ENCODE measurements around the gene MCEE.
"Not testable (repeated sequence)": the region's sequence is repeated elsewhere in the genome, so short reads cannot be mapped to it uniquely, and the experiment has no call there.

MCEE gene

DNA sequence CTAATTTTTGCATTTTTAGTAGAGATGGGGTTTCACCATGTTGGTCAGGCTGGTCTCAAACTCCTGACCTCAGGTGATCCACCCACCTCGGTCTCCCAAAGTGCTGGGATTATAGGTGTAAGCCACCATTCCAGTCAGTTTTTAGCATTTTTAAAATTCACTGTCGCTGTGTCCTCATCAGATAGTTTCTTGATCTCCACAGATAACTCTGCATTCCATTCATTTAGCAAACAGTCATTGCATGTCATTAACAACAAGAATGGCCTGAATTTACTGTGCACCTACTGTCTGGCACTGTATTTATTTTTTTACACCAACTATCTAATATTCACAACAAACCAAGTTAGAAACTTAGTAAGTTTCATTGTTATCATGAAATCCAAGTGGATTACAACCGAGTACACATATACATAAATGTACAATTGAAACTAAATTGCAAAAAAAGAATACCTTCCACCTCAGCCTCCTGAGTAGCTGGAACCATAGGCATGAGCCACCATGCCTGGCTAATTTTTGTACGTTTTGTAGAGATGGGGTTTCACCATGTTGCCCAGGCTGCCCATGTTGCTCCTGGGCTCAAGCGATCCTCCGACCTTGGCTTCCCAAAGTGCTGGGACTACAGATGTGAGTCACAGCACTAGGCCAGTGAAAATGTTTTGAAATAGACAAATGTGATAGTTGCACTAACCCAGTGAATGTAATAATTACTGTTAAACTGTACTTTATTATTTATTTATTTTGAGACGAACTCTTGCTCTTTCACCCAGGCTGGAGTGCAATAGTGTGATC, 4.3 kb downstream of the MCEE start:
- no peak for DNase-seq

DNA sequence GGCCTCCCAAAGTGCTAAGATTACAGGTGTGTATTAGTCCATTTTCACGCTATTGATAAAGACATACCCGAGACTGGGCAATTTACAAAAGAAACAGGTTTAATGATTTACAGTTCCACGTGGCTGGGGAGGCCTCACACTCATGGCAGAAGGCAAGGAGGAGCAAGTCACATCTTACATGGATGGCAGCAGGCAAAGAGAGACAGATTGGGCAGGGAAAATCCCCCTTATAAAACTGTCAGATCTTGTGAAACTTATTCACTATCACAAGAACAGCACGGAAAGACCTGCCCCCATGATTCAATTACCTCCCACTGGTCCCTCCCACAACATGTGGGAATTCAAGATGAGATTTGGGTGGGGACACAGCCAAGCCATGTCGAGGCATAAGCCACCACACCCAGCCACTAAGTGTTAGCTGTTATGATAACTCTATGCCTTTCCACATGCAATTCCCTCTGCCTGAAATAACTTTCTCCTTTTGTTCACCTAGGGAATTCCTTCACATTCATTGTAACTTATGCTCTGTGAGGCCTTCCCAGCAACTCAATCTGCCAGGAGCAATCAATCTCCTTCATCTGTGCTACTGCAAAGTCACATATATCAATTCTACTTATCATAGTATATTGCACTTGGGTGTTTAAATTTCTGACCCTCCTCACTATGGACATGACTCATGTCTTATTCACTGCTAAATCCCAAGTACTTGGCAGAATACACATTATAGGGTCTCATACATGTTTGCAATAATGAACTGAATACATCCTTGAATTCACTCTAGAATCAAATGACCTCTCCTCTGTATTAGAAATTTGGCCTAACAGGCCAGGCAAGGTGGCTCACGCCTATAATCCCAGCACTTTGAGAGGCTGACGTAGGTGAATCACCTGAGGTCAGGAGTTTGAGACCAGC, 7.4 kb downstream of the MCEE start:
- DNase-seq, result no peak

DNA sequence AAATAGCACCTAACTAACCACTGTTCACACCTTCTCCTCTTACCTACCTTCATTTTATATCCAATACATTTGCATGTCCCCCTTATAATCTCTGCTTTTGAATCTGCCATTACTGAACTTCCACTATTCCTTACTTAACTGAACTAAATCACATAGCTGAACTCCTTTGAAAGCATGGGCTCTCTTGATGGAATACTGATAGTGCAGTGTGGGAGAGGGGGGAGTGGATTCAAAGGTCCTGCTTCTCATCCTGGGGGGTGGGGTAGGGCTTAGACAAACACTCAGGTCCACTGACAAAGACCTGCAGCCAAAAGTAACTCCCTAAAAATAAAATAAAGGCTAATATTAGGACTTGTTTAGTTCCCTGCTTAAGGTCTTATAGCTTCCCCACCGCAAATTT, 8.6 kb downstream of the MCEE start:
- DNase-seq, result no peak

DNA sequence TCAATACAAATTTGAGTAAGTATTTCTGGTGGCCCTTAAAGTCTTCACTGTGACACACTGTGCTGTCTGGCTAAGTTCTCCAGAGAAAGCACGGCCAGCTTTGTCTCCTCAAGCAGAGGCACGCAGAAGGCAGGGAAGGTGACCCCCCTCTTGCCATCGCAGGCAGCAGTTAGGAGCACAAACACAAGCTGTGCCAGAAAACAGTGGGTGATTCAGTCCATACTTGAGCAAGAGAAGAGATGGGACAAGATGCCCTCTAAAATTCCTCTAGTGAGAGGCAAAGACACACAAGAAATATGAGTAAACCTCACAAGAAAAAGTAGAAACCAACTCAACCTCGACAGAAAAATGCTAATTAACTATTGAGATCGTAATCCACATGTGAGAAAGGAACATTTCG, 9.8 kb downstream of the MCEE start:
- DNase-seq, result no peak

DNA sequence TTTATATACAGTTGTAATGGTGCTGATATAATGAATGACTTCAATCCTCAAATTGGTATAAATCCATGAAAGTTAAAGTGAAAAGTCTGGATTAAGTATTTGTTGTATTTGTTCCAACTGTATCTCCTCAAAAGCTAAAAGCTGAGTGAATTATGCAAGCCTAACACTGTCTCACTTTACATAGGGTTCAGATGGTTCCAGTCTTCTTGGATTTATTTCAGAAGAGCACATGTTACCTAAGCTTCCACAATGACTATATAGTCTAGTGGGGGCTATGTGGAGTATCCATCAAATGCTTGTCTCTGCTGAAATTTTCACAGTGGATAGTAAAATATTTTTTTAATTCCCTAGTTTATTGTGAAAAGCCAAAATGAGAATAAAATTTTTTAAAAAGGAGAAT, 13.0 kb downstream of the MCEE start:
- DNase-seq, result no peak

DNA sequence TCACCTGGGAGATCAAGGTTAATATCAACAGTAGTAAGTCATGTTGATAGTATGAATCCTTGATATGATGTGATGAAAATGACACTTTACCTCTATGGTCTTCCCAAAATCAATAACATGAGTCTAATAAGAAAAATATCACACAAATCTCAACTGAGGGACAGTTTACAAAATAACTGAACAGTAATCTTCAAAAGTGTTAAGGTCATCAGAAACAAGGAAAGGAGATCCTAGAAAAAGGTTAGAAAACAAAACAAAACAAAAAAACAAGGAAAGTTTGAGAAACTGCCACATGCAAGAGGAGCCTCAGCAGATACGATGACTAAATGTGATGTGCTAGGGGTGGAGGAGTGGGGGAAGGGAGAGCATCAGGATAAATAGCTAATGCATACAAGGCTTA, 16.2 kb downstream of the MCEE start:
- no peak for DNase-seq

DNA sequence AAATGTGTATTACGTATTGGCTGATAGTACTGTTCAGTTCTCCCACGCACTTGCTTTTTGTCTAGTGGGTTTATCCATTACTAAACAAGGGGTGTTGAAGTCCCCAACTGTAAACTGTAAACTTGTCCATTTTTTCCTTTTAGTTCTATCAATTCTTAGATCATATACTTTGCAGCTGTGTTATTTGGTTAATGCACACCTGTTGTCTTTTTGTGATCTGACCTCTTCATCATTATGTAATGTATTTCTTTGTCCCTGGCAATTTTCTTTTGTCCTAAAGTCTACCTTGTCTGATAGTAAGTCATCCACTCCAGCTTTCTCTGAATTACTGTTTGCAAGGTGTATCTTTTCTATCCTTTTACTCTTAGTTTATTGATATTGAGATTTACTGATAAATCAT, 21.9 kb downstream of the MCEE start:
- no peak for DNase-seq

DNA sequence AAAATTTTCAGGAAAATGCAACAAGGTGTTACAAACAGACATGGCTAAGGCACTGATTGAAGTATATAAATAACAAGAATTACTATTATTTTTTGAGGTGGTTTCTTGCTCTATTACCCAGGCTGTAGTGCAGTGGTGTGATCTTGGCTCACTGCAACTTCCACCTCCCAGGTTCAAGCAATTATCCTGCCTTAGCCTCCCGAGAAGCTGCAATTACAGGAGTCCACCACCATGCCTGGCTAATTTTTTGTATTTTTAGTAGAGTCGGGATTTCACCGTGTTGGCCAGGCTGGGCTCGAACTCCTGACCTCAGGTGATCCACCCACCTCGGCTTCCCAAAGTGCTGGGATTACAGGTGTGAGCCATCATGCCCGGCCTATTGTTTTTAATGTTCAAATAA, 23.6 kb downstream of the MCEE start:
- not testable (repeated sequence) for DNase-seq

DNA sequence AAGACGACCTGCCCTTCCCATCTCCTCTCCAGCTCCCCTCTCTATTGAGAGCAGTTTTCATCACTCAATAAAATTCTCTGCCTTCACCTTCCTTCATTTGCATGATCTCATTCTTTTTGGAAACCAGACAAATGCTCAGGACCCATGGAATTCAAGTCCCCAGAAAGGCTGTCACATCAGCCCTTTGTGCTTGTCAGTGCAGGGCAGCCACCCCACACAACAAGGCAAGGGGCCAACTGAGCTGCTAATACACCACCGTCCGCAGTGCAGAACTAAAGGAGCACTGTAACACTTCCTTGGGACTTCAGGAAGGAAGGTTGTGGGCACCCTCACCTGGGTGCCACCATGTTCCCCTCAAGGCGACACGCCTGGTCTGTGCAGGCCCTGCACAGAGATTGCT, 26.2 kb downstream of the MCEE start:
- DNase-seq, result no peak

DNA sequence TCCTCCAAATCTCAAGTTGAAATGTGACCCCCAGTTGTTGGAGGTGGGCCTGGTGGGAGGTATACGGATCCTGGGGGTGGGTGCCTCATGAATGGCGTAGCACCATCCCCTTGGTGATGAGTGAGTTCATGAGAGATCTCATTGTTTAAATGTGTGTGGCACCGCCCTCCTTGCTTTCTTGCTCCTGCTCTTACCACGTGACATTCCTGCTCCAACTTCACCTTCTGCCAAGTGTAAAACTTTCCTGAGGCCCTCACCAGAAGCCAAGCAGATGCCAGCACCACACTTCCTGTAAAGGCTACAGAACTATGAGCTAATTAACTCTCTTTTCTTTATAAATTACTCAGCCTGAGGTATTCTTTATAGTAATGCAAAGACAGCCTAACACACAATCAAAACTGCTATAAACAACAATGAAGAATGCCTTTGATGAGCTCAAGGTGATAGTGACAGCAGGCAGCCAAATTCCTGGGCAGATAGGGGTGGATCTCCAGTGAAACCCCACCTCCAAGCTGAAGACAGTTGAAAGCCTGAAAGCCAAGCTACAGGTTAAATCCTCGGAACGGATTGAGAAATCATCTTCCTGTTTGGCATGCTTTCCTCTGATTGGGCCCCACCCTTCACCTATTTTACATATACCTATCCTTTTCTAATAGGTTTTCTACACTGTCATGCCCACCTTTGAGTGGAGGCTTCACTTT, 26.9 kb downstream of the MCEE start:
- DNase-seq, result no peak

DNA sequence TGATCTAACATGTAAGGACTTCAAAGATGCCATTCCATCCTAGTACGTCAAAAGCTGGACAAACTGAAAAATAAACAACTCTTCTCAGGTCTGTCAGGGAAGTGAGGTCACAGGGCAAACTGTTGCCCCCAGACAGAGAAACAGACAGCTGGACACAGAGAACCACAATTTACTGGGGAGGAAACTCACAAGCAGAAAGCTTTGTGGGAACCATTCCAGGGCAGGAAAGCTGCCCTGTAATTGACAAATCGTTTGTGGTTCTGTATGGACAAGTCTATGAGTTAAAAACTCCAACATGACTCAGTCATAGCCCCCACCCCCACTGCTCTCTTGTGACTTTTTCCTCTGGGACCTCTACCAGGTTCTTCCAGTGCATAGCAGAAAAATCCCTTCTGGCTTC, 28.4 kb downstream of the MCEE start:
- no peak for DNase-seq

DNA sequence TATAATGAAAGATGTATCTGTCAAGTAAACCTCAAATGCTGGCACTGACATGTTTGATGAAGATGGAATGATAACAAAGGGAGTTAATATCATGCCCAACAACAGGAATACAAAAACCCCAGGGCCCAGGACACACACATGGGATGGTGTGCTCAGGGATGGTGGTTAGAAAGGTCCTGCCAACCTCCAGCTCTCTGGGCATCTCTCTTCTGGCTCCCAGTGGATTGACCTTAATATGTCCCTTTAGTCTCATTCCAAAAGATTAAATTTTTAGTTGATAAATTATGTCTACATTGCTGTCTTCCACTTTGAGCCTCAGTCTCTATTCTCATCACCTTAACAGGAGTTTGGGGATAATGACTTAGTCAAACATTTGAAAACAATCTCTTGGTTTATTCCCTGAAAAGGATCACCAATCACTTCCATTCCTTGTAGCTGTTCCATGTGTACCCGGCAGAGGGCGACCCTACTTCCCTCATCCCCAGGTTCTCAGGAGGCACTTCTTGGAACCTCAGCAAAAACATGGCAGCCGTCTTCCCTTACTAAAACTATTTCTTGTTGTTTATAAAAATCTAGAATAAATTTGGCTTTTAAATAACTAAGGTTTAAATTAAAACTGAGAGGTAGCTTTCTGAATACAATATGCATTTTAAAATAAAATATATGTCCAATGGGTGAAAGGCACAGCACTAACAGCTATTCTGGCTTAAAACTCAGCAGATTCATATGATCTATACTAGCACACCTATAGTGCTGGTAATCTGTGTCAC, 29.6 kb downstream of the MCEE start:
- peak; percentile 60 for DNase-seq

DNA sequence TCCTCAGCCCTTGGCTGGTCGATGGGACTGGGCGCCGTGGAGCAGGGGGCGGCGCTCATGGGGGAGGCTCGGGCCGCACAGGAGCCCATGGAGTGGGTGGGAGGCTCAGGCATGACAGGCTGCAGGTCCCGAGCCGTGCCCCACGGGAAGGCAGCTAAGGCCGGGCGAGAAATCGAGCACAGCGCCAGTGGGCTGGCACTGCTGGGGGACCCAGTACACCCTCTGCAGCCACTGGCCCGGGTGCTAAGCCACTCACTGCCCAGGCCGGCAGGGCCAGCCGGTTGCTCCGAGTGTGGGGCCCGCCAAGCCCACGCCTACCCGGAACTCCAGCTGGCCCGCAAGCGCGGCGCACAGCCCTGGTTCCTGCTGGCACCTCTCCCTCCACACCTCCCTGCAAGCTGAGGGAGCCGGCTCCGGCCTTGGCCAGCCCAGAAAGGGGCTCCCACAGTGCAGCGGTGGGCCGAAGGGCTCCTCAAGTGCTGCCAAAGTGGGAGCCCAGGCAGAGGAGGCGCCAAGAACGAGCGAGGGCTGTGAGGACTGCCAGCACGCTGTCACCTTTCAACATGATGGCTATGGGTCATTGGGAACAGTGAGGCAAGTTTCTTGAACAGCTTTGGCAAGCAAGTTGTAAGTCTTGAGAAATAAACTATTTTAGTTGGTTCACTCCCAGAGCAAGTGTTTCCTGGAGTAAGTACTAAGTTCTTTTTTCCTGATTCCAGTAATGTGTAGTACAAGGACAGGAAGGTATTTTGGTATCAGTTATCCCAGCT, 37.4 kb downstream of the MCEE start:
- DNase-seq, result not testable (repeated sequence)

DNA sequence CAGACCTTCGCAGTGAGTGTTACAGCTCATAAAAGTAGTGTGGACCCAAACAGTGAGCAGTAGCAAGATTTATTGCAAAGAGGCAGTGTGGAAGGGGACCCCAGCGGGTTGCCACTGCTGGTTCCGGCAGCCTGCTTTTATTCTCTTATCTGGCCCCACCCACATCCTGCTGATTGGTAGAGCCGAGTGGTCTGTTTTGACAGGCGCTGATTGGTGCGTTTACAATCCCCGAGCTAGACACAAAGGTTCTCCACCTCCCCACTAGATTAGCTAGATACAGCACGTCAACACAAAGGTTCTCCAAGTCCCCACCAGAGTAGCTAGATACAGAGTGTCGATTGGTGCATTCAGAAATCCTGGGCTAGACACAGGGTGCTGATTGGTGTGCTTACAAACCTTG, 38.2 kb downstream of the MCEE start:
- not testable (repeated sequence) for DNase-seq

DNA sequence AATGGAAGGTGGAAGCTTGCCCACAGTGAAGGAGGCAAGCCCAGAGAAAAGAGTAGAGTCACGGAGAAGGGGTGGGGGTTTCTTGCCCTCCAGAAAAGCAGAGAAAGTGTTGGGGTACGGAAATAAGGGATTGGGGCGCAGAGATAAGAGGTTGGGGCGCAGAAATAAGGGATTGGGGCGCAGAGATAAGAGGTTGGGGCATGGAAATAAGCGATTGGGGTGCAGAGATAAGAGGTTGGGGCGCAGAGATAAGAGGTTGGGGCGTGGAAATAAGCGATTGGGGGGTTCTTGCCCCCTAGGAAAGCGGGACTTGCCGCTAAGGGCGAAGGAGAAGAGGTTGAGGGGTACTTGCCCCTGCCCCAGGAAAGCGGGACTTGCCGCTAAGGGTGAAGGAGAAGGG, 40.6 kb downstream of the MCEE start:
- DNase-seq, result not testable (repeated sequence)

DNA sequence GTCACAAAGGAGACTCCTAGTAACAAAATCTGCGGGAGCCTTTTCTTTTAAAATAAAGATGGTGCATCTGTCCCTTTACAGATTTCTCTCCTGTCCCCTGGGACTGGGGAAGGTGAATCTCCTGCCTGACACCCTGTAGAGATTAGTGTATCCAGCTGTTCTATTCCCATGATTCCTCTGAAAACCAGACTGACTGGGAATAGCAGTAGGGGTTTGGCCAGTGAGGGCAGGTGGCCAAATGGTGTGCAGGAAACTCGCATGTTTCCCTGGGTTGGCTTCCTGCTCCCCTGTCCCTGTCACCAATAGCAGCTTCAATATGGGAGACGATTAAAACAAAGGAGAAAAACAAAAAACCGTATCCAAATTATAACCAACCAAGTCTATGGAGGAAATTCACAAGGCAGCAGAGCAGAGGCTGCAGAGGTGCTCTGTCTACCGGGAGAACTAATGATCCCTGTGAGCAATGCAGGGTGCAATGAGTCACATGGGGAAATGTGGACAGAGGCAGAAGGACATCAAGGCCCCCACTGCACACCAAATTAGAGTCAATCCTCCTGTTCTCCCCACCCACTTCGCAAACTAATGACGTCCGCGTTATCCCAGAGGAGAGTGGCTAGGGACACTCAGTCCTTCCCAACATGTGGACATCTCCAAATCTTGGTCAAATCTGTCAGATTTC, 44.6 kb downstream of the MCEE start:
- not testable (repeated sequence) for DNase-seq

DNA sequence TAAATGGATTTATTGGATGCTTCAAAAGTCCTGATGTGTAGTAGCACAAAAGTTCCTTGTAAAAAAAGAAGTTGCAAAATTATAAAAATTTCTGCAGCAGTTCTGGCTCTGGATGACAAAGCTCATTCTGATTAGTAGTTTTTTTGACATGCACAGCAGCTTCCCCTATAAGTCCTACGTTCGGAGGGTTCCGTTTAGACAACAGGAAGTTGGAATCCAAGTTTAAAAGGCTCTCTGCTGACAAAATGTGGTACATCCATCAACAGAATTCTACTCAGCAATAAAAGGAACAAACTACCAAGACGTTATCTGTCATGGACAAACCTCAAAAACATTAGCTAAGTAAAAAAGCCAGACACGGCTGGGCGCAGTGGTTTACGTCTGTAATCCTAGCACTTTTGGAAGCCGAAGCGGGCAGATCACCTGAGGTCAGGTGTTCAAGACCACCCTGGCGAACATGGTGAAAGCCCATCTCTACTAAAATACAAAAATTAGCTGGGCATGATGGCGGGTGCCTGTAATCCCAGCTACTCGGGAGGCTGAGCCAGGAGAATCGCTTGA, 46.2 kb downstream of the MCEE start:
- not testable (repeated sequence) for DNase-seq

DNA sequence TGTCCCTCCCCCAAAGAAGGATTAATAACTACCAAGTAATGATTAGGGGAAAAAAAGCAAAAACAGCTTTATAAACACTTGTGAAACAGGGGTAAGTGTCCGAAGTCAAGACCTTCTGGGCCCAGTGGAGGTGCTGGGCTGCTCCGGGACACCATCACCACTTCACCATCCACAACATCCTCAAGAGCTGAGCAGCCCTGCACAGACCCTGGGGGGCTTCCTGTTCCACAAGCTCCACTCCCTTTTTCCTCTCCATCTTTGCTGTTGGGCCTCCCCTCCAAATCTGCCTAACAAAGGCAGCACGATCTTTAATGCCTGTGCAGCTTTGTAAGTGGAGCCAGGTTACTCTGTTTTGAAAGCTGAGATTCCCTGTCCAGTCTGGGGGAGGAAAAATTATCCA, 46.7 kb downstream of the MCEE start:
- not testable (repeated sequence) for DNase-seq

DNA sequence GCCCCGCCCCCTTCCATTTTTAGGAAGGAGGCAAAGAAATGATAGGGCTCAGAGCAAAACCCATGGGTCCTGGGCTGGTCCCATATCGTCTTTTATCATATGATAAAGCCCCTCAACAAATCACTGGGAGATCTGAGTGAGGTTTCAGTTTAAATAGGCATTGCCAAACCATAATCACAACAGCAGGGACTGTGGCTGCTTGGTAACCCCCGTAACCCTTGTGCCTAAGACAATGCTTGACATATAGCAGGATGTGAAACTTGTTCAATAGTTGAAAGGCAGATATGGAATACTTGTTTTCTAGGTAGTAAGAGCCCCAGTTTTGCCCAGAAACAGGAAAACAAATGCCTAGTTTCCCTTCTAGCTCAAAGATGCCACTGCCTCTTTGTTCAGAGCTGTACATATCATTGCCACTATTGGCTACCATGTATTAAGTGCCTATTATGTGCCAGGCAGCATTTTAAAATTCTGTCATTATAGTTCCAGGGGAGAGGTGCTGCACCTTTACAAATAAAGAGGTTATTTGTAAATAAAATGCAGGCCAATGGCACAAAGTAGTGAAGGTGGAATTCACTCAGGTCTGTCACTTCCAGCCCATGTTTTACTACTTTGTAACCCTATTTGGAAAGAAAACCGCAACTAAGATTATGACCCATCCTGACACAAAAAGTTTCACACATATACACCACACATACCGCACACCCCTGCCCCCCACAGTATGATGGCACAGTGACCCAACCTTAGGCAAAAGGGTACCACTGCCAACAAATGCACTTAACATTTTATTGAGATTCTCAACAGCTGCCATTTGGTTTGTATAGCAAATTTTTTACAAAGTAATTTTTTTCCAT, 47.4 kb downstream of the MCEE start:
- peak; percentile 88 for DNase-seq

DNA sequence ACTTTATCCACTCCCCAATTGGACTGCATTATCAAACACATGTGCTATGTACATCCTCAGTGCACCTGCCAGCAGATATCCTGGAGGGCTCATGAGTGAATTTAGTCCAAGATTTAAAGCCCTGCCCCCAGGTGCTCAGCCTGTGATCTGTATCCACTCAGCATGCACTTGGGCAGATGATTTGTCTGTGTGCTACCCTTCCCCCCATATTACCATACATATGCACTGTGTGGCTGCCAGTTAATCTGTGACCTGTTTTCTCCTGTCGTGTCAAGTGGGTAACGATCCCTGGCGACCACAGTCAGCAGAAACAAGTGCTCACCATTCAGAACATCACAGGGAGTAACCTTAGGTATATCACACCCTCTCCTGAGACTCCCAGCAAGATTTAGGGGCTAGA, 51.4 kb downstream of the MCEE start:
- DNase-seq, result no peak

All from activated CD4-positive, alpha-beta T cell treated with anti-CD3 and anti-CD28 coated beads, Interleukin-2, Interleukin-6, amounts not matched to agents 100 ng/mL and 50 ng/mL, durations not matched to agents 16 hours and 8 hours (primary cell).